Fibroblast of lung (primary cell): ENCODE data around the gene CCDC195. TPM values are rescaled to one million over a fixed set of nuclear protein-coding genes. Genes with fewer than 3 reads are reported as not detected.

Source experiments
- DNase-seq, 2 donors: peaks; one replicate each; pipeline versions ENCODE4 v3.0.0 to v3.0.0-alpha.2; 2010; ENCODE audit warnings: low read depth in 2 of 2
- H2AFZ ChIP-seq: 2 replicates; pipeline ENCODE4 v1.5.1; 2012; ENCODE audit warnings: low read length, control low read depth, inconsistent platforms
- H3K27ac ChIP-seq: 2 replicates; pipeline ENCODE4 v1.5.1; 2011; ENCODE audit warnings: low read length, control low read depth; ENCODE audit not compliant: insufficient read depth
- H3K27me3 ChIP-seq: 2 replicates; pipeline ENCODE4 v1.5.1; 2011; ENCODE audit warnings: mild to moderate bottlenecking, low read length; ENCODE audit not compliant: control insufficient read depth, insufficient read depth
- H3K36me3 ChIP-seq: 2 replicates; pipeline ENCODE4 v1.5.1; 2011; ENCODE audit warnings: low read length; ENCODE audit not compliant: control insufficient read depth, insufficient read depth
- H3K4me1 ChIP-seq: 2 replicates; pipeline ENCODE4 v1.5.1; 2011; ENCODE audit warnings: low read length; ENCODE audit not compliant: control insufficient read depth, insufficient read depth; ENCODE audit errors: extremely low read depth
- H3K4me2 ChIP-seq: 2 replicates; pipeline ENCODE4 v1.5.1; 2011; ENCODE audit warnings: low read length, control low read depth; ENCODE audit not compliant: insufficient read depth; ENCODE audit errors: extremely low read depth
- H3K4me3 ChIP-seq, 4 experiments: fragments of 200-600 bp in 1 of 4; sonication (generic) in 1 of 4; replicated peaks in 1 of 4; 2 replicates each; pipeline ENCODE4 v1.5.1; 2011 to 2016; ENCODE audit warnings: low read length in 4 of 4, low read depth in 3 of 4, mild to moderate bottlenecking in 3 of 4, control low read depth in 2 of 4, inconsistent platforms in 1 of 4, mixed read lengths in 1 of 4; ENCODE audit not compliant: insufficient read depth in 1 of 4; ENCODE audit errors: control extremely low read depth in 1 of 4
- H3K79me2 ChIP-seq: 2 replicates; pipeline ENCODE4 v1.5.1; 2012; ENCODE audit warnings: mild to moderate bottlenecking, low read length, inconsistent platforms; ENCODE audit not compliant: control insufficient read depth, insufficient read depth
- H3K9ac ChIP-seq: 2 replicates; pipeline ENCODE4 v1.5.1; 2011; ENCODE audit warnings: mild to moderate bottlenecking, low read length, control low read depth; ENCODE audit not compliant: insufficient read depth
- H3K9me3 ChIP-seq: 2 replicates; pipeline ENCODE4 v1.5.1; 2012; ENCODE audit warnings: low read depth, low read length; ENCODE audit not compliant: control insufficient read depth, insufficient read depth
- H4K20me1 ChIP-seq: 2 replicates; pipeline ENCODE4 v1.5.1; 2011; ENCODE audit warnings: low read length; ENCODE audit not compliant: control insufficient read depth, insufficient read depth; ENCODE audit errors: extremely low read depth
- CTCF ChIP-seq, 2 donors: IDR thresholded peaks in 1 of 2; conservative IDR thresholded peaks in 1 of 2; 1 replicate in 1 of 2; 2 replicates in 1 of 2; pipeline ENCODE4 v1.5.1; 2011 to 2012; ENCODE audit warnings: low read length in 2 of 2, control low read depth in 1 of 2, inconsistent platforms in 1 of 2, low read depth in 1 of 2, mild to moderate bottlenecking in 1 of 2
- EZH2 ChIP-seq: IDR thresholded peaks from 2 replicates; pipeline ENCODE4 v1.5.1; 2012; ENCODE audit warnings: low read length, control low read depth, mild to moderate bottlenecking; ENCODE audit errors: missing control alignments
- polyA plus RNA-seq, 2 donors: library from polyadenylated mRNA; depleted of rRNA in 1 of 2; stranded (reverse) in 1 of 2; unstranded in 1 of 2; fragments of >200 nt; gene quantifications; 2 replicates each; pipeline ENCODE4 v1.2.1, GENCODE V29; 2011 to 2012; ENCODE audit warnings: missing spikeins in 1 of 2
- total RNA-seq: library from RNA; depleted of rRNA; stranded (reverse); fragments of >200 nt; gene quantifications from 2 replicates; pipeline ENCODE4 v1.2.1, GENCODE V29; 2014

CCDC195 gene
- total and polyA plus RNA-seq, 2 donors (not counting 1 experiment from before 2014, with no cell fraction given), result not detected

- H3K27ac ChIP-seq, result no peak overlapping the region
Observed at GRCh38 chr2:224687156-224687555, 29.0 kb downstream of the CCDC195 start.

GRCh38 chr2:224685121-224685520, 31.0 kb downstream of the CCDC195 start:
- Histone ChIP-seq H3K9me3 (no peaks in the 10 kb centered on the region), H3K4me2 (no peak overlapping the region), H4K20me1 (no peaks in the 10 kb centered on the region), H3K79me2 (no peaks in the 10 kb centered on the region), H3K9ac (no peak overlapping the region), H2AFZ (no peak overlapping the region), H3K4me3 (no peak overlapping the region), H3K27ac (no peak overlapping the region), H3K4me1 (no peaks in the 10 kb centered on the region), H3K27me3 (no peaks in the 10 kb centered on the region), H3K36me3 (no peaks in the 10 kb centered on the region)
- no peak for DNase-seq
- TF ChIP-seq CTCF (conservative IDR thresholded peaks at IDR 0.05 in 1 of 2, IDR thresholded peaks at IDR 0.05 in 1 of 2; ENCODE audit: low read depth in 1 of 2, low read length in 2 of 2) (no peak), EZH2 (no peak)

More at GRCh38 chr2:224687156-224687555, 29.0 kb downstream of the CCDC195 start:
- Histone ChIP-seq H3K4me2 (no peak overlapping the region), H4K20me1 (no peaks in the 10 kb centered on the region), H3K79me2 (no peaks in the 10 kb centered on the region), H2AFZ (no peak overlapping the region), H3K4me3 (no peak overlapping the region), H3K9ac (no peak overlapping the region), H3K9me3 (no peaks in the 10 kb centered on the region), H3K36me3 (no peaks in the 10 kb centered on the region), H3K27me3 (no peaks in the 10 kb centered on the region), H3K4me1 (no peaks in the 10 kb centered on the region)
- DNase-seq, result no peak
- no peak for TF ChIP-seq EZH2
- TF ChIP-seq CTCF (conservative IDR thresholded peaks at IDR 0.05 in 1 of 2, IDR thresholded peaks at IDR 0.05 in 1 of 2; ENCODE audit: low read depth in 1 of 2, low read length in 2 of 2), result no peak

DNA sequence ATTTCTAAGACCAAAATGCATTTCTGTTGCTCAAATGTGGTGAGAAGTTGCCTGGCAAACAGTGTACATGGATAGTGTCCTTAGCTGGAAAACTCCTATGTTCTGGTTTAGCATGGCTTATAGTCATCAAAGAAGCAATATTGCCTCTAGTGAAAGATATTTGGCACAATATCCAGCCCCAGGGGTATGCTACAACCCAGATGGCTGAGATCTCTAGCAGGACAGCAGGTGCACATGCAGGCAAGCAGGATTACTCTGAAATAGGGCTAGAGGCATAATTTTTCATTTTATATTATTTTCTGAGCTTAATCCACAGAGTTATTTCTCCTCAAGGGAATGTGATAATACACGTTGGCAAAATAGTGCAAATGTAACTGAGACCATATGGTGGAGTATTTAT, 34.0 kb downstream of the CCDC195 start:
- H3K9ac ChIP-seq, result no peak overlapping the region
- no peaks in the 10 kb centered on the region for H4K20me1 ChIP-seq
- H3K4me2 ChIP-seq, result no peak overlapping the region
- no peaks in the 10 kb centered on the region for H3K79me2 ChIP-seq
- TF ChIP-seq EZH2 (no peak), CTCF (conservative IDR thresholded peaks at IDR 0.05 in 1 of 2, IDR thresholded peaks at IDR 0.05 in 1 of 2; ENCODE audit: low read depth in 1 of 2, low read length in 2 of 2) (no peak)
- no peaks in the 10 kb centered on the region for H3K9me3 ChIP-seq
- H3K4me3 ChIP-seq, result no peak overlapping the region
- no peak overlapping the region for H3K27ac ChIP-seq
- no peak overlapping the region for H2AFZ ChIP-seq
- H3K27me3 ChIP-seq, result no peaks in the 10 kb centered on the region
- H3K36me3 ChIP-seq, result no peaks in the 10 kb centered on the region
- DNase-seq, result no peak
- peaks cover 5% of the 10 kb centered on the region for H3K4me1 ChIP-seq
